Measurements from ENCODE around the gene LCN1.

The LCN1 gene

DNA sequence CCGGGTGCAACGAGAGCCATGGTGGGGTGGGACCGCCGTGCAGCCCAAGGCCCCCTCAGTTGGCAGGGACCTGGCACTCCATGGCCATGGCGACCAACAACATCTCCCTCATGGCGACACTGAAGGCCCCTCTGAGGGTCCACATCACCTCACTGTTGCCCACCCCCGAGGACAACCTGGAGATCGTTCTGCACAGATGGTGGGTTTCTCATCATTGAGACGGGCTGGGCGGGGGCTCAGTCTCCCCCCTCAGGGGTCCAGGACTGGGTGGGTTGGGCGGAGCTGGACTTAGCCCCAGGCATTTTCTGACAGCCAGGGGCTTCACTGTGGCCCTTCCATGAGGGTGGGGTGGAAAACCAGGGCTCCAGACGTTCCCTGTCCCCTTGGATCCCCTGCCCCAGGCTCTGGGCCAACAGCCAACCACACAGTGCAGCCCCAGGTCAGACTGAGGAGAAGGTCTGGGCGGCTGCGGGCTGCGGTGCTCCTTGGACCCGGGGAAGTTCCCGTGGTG, 41.0 kb downstream of the LCN1 start:
- DNase-seq (ENCODE audit: low read depth, low spot score): no peak
- no peak overlapping the region for H3K27ac ChIP-seq

DNA sequence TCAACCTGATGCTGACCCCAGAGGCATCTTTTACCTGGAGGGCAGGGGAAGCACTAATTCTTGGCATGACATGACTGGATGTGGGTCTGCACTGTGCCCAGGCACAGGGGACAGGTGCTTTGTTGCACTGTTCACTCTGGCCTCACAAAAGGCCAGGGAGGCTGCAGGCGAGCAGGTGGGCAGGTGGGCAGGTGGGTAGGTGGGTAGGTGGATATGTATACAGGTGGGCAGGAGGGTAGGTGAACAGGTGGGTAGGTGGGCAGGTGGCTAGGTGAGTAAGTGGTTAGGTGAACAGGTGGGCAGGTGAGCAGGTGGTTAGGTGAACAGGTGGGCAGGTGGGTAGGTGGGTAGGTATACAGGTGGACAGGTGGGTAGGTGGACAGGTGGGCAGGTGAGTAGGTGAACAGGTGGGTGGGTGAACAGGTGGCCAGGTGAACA, 41.8 kb downstream of the LCN1 start:
- no peak for DNase-seq (ENCODE audit: low read depth, low spot score)
- H3K27ac ChIP-seq: no peak overlapping the region

DNA sequence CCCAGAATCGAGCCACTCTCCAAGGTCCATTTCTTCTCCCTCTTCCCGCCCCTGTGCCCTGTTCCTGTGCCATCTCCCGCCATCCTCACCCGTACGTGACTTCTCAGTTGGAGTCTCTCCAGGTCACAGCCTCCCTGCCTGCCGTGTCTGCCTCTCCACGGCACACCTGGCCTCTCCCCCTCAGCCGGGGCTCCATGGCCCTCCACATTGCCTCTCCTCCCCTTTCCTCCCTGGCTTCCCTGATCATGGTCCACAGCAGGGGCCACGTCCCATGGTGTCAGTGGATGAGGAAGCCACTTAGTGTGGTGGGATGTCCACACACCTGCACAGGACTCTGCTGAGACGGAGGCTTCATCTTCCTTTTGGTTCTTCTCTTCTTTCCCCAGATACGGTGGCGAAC, 42.6 kb downstream of the LCN1 start:
- no peak overlapping the region for H3K27ac ChIP-seq
- no peak for DNase-seq (ENCODE audit: low read depth, low spot score)

DNA sequence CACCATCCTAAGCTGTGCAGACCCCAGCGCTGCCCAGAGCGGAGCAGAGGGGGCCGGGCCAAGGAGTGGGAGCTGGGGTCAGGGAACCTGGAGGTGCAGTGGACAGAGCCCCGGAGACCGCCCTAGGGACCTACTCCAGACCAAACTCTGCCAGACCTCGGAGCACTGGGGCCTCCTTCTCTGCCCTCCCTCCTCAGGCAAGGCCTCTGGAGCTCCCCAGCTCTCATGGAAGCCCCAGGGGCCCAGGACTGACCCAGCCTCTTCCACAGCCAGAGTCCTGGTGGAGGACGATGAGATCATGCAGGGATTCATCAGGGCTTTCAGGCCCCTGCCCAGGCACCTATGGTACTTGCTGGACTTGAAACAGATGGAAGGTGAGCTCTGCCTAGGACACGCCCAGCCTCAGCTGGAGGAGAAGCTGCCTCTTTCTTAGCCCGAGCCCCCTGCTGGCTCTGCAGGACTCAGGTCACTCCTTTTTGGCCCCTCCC, 43.9 kb downstream of the LCN1 start:
- no peak for DNase-seq (ENCODE audit: low read depth, low spot score)
- no peak overlapping the region for H3K27ac ChIP-seq

DNA sequence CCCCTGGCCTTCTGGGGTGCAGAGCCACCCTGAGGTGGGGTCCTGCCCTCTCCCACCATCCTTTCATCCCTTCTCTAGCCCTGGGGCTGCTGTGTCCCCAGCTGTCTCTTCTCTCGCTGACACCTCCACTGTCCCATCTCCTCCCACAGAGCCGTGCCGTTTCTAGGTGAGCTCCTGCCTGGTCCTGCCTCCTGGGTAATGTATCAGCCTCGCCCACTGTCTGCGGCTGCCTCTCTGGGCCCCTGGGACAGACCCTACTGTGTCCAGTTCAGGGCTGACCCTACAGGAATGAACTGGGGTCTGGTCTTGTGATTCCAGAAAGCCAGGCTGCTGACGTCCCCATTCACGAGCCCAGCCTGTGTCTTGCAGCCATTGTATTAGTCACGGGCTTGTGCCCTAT, 44.4 kb downstream of the LCN1 start:
- DNase-seq (ENCODE audit: low read depth, low spot score): no peak
- no peak overlapping the region for H3K27ac ChIP-seq

DNA sequence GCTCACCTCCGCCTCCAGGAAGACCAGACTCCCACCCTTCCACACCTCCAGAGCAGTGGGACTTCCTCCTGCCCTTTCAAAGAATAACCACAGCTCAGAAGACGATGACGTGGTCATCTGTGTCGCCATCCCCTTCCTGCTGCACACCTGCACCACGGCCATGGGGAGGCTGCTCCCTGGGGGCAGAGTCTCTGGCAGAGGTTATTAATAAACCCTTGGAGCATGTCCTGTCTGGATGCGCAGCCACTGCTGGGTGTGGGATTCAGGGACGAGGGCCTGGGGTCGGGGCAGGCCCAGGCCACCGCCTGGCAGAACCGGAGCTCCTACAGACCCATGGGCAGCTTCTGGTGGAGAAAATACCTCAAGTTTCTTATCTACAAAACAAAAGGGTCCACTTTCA, 45.3 kb downstream of the LCN1 start:
- DNase-seq (ENCODE audit: low read depth, low spot score): no peak
- no peak overlapping the region for H3K27ac ChIP-seq

DNA sequence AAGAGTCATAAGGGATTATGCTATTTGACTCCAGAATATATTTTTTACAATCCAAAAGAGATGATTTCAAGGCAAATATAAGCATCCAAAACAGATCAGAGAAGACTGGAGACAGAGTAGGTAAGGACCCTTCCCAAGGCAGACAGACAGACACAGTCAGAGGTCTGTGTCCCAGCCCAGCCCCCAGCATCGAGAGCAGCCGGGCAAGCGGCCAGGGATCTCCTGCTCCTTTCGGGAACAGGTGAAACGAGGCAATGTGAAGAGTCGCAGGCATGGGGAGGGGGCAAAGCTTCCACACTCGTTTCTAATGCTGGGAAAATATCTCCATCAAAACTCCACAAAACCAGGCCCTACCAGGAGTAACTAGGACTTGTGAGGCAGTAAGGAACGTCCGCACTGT, 46.1 kb downstream of the LCN1 start:
- no peak overlapping the region for H3K27ac ChIP-seq
- DNase-seq (ENCODE audit: low read depth, low spot score): no peak

DNA sequence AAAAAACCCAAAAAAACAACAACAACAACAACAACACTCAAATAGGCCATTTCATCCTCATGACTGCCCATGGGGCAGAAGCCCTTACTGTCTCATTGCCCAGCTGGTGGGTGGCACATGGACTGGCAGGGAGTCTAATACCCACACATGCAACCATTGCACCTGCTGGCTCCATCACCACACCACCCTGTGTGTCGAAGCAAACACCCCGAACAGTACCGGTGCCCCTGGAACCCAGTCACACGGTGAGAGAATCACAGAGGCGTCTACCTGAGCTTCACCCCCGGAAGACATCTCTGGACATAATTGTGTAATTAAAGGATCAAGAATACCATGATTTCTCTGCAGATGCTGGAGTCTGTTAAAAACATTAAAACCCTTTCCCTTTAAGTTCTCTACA, 46.8 kb downstream of the LCN1 start:
- H3K27ac ChIP-seq: no peak overlapping the region
- no peak for DNase-seq (ENCODE audit: low read depth, low spot score)

DNA sequence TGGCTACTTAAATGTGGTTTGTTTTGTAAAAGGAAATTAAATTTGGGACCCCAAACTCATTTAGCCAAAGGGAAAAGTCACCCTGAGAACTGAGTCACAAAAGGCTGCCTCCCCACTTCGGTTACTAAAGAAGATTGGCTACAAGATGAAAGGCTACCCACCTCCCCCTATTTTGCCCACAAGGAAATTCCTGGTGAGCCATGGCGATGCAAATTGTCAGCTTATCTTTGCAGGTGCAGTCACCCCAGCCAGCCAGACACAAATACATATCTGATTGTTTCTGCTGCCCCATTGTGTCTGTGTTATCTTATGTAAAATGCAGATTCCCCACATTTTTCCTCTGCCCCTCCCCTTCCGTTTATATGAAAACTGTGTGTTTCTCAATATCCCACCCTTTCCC, 49.2 kb downstream of the LCN1 start:
- no peak for DNase-seq (ENCODE audit: low read depth, low spot score)
- no peak overlapping the region for H3K27ac ChIP-seq

DNA sequence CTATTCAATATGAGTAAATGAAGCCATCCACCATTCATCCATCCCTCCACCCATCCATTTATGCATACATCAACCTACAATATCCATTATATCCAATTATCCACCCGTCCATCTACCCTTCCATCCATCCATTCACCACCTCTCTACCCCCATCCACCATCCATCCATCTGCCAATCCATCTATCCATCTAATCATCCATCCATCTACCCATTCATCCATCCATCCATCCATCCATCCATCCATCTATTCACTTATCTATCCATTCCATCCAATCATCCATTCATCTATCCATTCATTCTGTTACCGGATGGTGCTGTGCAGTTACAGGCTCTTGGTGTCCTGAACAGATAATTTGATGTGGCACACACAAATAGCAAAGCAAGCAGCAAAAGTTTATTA, 51.0 kb downstream of the LCN1 start:
- no peak overlapping the region for H3K27ac ChIP-seq
- DNase-seq (ENCODE audit: low read depth, low spot score): no peak

DNA sequence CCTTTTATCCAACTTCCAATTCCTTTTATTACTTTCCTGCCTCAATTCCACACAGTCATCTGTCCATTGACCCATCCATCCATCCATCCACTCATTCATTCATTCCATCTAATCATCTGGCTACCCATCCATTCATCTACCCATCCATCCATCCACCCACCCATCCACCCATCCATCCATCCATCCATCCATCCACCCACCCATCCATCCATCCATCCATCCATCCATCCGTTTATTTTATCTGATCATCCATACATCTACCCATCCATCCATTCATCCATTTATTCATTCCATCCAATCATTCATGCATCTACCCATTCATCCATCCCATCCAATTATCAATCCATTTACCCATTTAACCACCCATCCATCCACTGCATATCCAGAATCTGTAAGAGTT, 51.9 kb downstream of the LCN1 start:
- no peak for DNase-seq (ENCODE audit: low read depth, low spot score)
- H3K27ac ChIP-seq: no peak overlapping the region

DNA sequence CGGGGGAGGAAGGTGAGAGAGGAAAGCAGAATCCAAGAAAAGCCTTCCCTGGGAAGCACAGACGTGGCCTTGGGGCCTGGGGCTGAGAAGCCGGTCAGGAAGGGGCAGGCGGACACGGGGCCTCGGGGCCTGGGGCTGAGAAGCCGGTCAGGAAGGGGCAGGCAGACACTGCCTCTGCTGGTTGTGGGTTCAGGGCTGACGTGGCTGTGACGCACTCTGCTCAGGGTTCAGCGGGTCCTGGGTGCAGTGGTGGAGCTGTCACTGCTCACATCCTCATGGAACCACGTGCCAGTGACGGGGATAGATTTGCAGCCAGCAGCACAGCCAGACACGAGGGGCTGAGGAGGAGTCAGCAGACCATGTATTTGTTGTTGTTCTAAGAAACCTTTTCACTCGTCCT, 53.1 kb downstream of the LCN1 start:
- no peak overlapping the region for H3K27ac ChIP-seq
- DNase-seq (ENCODE audit: low read depth, low spot score): no peak

DNA sequence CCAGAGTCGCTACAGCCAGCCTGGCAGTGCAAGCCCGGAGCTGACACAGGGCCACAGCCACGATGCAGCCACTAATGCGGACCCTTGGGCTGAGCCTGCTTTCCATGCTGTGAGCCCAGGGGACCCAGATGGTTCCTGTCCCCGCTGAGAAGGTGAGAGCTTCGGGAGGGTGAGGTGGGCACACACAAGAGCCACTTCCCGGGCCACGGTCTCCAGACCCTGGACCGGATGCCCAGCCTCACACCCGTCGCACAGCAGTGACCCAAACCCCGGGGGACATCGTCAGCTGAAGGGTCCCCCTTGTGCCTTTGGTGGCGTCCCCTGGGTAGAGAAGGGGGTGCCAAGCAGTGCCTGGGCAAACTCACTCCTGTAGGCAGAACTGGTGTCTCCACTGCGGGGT, 53.7 kb downstream of the LCN1 start:
- H3K27ac ChIP-seq: no peak overlapping the region
- no peak for DNase-seq (ENCODE audit: low read depth, low spot score)

All from epithelial cell of prostate (primary cell).